Measurements from ENCODE around the gene KRTAP29-1.
"Not testable (repeated sequence)": the region's sequence is repeated elsewhere in the genome, so short reads cannot be mapped to it uniquely, and the experiment has no call there.

KRTAP29-1 gene

DNA sequence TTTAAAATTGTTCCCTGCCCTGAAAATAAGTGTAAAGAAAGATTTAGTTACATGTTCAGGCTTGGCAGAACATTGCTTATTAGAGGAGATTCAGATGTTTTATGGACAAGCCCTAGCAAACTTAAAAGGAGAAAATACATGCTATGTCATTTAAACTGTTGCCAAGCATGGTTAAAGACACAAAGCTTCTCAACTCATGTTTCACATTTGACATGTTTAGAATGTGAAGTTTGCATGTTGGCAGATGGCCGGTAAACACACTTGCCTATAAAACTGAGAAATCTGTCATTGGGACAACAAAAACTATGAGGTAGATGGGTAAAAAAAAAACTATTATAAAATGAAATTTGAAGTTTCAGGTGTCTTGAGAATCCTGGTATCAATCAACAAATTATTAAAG, 5.8 kb downstream of the KRTAP29-1 start:
- DNase-seq, result no peak

GRCh38 chr17:41294016-41294415, 8.6 kb downstream of the KRTAP29-1 start:
- no peak for DNase-seq

- no peak for DNase-seq
Observed at GRCh38 chr17:41287050-41287449, 15.6 kb downstream of the KRTAP29-1 start.

DNA sequence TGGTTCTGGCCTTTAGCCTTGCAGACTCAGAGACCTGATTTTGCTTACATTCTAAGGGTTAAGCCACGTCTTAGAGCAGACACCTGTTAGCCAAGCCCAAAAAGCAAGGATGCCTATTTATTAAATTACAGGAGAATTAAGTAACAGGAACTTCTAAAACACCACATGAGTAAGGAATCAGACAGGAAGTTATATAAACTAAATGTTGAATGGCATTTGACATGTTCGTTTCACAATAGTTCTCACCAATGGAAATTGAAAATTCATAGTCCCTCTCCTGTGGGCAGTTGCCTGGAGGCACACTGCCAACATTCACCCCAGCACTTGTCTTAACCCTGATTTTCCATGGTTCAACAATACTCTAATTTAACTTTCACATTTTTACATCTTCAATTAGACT, 18.1 kb downstream of the KRTAP29-1 start:
- no peak for DNase-seq

- DNase-seq, result no peak
Observed at GRCh38 chr17:41284043-41284442, 18.6 kb downstream of the KRTAP29-1 start.

- DNase-seq, result no peak
Observed at GRCh38 chr17:41278176-41278955, 24.3 kb downstream of the KRTAP29-1 start.

GRCh38 chr17:41275648-41276190, 26.9 kb downstream of the KRTAP29-1 start, which contains the start of gene KRTAP9-7:
KRTAP9-7 (plus strand) TSS chr17:41275698; CDS start chr17:41275698, 0 bp downstream.
- DNase-seq, result not testable (repeated sequence)

DNA sequence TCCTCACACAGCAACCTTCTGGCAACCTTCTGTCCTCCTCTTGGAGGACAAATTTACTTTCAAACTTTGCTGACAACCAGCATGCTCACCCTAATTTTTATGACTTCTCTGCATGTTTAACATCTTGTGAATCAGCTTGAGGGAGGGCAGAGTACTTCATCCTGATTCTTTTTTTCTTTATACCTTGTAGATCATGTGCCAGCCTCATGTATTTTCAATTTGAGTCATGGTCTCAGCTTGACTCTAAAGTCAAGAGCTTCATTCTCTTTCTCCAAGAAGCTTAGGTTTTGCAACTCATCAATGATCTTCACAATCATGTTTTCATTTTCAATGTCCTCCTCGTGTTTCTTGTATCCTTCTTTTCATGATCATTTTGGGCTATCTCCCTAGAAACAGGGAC, 30.8 kb downstream of the KRTAP29-1 start:
- DNase-seq, result no peak

DNA sequence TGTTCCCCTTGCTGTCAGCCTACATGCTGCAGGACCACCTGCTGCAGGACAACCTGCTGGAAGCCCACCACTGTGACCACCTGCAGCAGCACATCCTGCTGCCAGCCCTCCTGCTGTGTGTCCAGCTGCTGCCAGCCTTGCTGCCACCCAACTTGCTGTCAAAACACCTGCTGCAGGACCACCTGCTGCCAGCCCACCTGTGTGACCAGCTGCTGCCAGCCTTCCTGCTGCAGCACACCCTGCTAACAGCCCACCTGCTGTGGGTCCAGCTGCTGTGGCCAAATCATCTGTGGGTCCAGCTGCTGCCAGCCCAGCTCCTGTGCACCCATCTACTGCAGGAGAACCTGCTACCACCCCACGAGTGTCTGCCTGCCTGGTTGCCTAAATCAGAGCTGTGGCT, 31.3 kb downstream of the KRTAP29-1 start:
- not testable (repeated sequence) for DNase-seq

- DNase-seq, result no peak
Observed at GRCh38 chr17:41267711-41268110, 34.9 kb downstream of the KRTAP29-1 start.

GRCh38 chr17:41265078-41265477, 37.6 kb downstream of the KRTAP29-1 start, which contains the start of gene KRTAP9-6:
KRTAP9-6 (plus strand) TSS chr17:41265378; CDS start chr17:41265378, 0 bp downstream.
- no peak for DNase-seq

DNA sequence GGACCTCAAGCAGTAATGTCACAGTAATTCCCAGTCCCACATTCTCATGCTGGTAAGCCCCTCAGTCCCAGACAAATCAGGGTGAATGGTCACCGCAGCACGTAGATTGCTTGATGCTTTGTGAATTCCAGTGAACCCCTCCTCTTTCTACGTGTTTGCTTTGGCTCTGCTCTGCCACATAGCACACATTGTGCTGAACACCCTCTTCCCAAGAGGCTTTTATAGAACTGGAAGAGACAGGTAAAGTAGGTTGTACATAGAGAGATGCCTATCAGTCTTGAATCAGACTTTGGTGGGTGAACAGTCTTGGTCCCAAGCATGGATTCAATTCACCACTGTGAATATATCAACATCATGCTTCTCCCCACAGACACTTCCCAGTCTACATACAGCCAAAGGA, 38.1 kb downstream of the KRTAP29-1 start:
- no peak for DNase-seq

- DNase-seq, result no peak
Observed at GRCh38 chr17:41263212-41263611, 39.4 kb downstream of the KRTAP29-1 start.

- no peak for DNase-seq
Observed at GRCh38 chr17:41258406-41258805, 44.2 kb downstream of the KRTAP29-1 start.

DNA sequence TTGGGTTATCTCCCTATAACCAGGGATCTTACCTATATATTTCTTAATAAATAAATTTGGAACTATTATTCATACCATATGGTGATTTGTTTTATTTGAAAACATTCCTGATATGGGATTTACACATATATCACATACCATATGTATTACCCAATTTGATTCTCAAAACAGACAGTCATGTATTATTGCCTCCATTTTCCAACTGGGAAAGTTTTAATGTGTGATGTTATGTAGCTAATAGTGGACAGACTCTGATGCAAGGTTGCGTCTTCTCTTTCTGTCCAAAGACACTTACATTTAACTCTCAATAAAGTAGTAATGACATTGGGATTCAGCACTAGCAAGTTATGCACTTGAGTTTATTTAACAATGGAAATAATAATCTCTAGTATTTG, 46.4 kb downstream of the KRTAP29-1 start:
- no peak for DNase-seq

GRCh38 chr17:41255381-41256290, 47.0 kb downstream of the KRTAP29-1 start, which contains the start of gene KRTAP9-9:
KRTAP9-9 (plus strand) TSS chr17:41255384.
- not testable (repeated sequence) for DNase-seq

- DNase-seq, result no peak
Observed at GRCh38 chr17:41254861-41255260, 47.8 kb downstream of the KRTAP29-1 start.
